Measurements from ENCODE around the gene HMGN3. TPM values are rescaled to one million over a fixed set of nuclear protein-coding genes. Genes with fewer than 3 reads are reported as not detected.
A peak's percentile ranks its signal among the peaks of the same experiment; 100 is the strongest.

HMGN3 gene
- total RNA-seq, 2 donors from 2014 or later: 25.0 to 31.5 TPM

DNA sequence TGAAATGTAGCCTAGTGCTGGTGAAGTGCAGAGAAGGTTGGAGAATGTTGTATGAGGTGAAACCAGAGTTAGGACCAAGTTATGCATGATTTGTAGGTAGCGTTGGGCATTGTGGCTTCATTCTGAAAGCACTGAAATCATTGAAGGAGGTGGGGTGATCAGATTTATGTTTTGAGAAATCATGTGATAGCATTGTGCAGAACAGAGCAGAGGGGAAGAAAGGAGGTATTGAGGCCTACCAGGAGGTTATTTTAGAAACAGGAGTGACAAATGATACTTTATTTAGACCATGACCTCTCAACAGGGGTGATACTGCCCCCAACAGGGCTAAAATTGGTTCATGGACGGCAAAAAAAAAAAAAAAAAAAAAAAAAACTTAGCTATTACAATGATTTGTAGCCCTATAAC lies 15.6 kb upstream of the HMGN3 start:
- DNase-seq (no peak), ATAC-seq (no peak)
- Mint-ChIP-seq H3K27me3 (peaks cover 10% of the 10 kb centered on the region), H3K27ac (no peak overlapping the region), H3K36me3 (ENCODE audit: low read depth) (no peaks in the 10 kb centered on the region), H3K4me3 (no peak overlapping the region), H3K4me1 (peaks cover 4% of the 10 kb centered on the region)
- H3K9me3 ChIP-seq (ENCODE audit: control insufficient read depth, low read length, poor library complexity, severe bottlenecking): no peaks in the 10 kb centered on the region

DNA sequence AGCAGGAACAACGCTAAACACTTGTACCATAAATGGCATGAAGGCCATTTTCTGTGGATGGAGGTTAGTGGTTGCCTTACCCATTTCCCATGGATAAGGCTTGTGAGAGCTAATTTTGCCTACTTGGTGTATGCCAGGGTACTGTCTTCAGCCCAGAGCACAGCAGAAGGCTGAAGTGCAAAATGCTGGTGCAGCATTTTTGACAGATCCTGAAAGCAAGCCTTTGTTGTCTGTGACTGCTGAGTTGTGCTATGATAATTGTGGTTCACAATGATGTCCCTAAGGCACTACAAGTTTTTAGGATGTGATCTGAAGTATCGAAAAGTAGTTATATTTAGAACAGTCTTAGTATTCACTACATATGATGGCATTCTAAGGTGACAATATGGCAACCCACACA lies 14.7 kb upstream of the HMGN3 start:
- ATAC-seq: no peak
- DNase-seq: no peak
- Mint-ChIP-seq H3K36me3 (ENCODE audit: low read depth) (no peaks in the 10 kb centered on the region), H3K27ac (no peak overlapping the region), H3K27me3 (peaks cover 10% of the 10 kb centered on the region), H3K4me1 (peaks cover 4% of the 10 kb centered on the region), H3K4me3 (no peak overlapping the region)
- no peaks in the 10 kb centered on the region for H3K9me3 ChIP-seq (ENCODE audit: control insufficient read depth, low read length, poor library complexity, severe bottlenecking)

DNA sequence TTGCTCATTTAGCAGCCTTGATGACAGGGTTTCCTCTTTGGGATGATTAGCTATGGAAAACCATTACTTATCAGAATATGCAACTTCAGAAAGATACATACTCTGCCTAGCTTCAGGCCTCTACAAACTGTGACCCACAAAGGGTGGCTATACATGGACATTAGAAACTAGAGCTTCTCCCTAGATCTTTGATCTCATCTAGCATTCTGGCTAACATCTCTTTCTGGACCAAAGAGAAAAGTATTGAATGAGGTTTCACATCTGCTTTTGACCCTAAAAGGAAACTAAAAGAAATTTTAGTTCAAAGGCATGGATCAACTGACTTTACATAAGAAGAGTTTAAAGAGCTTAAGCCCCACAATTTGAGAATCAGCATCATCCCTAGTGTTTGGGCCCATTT lies 12.4 kb upstream of the HMGN3 start:
- no peak for ATAC-seq
- H3K27ac Mint-ChIP-seq: no peak overlapping the region

DNA sequence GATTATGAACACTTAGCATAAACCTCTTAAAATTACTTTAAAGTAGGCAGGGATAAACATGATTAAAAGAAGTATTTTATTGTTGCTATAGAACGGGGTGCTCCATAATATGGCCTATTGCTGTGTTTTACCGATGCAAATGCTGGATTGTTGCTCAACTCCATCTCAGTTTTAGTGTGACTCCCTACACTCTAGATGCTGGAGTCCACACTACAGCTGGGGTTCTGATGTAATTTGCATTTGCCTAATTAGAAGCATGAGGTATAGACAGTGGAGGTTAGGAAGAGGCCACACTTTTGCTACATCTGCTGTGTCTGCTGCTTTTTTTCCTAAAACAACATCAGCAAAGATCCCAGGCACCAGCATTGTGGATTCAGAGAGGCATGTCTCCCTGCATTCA lies 6.7 kb upstream of the HMGN3 start:
- DNase-seq (no peak), ATAC-seq (no peak)
- H3K4me3 Mint-ChIP-seq: no peak overlapping the region
- no peaks in the 10 kb centered on the region for H3K36me3 Mint-ChIP-seq (ENCODE audit: low read depth)
- H3K9me3 ChIP-seq (ENCODE audit: control insufficient read depth, low read length, poor library complexity, severe bottlenecking): no peaks in the 10 kb centered on the region
- no peaks in the 10 kb centered on the region for H3K4me1 Mint-ChIP-seq
- peaks cover 9% of the 10 kb centered on the region for H3K27me3 Mint-ChIP-seq
- no peak overlapping the region for H3K27ac Mint-ChIP-seq

More for the DNA sequence above, 12.4 kb upstream of the HMGN3 start:
- H3K4me1 Mint-ChIP-seq: peaks cover 4% of the 10 kb centered on the region
- H3K36me3 Mint-ChIP-seq (ENCODE audit: low read depth): no peaks in the 10 kb centered on the region
- no peaks in the 10 kb centered on the region for H3K9me3 ChIP-seq (ENCODE audit: control insufficient read depth, low read length, poor library complexity, severe bottlenecking)
- H3K27me3 Mint-ChIP-seq: peaks cover 9% of the 10 kb centered on the region
- DNase-seq: no peak
- H3K4me3 Mint-ChIP-seq: no peak overlapping the region

DNA sequence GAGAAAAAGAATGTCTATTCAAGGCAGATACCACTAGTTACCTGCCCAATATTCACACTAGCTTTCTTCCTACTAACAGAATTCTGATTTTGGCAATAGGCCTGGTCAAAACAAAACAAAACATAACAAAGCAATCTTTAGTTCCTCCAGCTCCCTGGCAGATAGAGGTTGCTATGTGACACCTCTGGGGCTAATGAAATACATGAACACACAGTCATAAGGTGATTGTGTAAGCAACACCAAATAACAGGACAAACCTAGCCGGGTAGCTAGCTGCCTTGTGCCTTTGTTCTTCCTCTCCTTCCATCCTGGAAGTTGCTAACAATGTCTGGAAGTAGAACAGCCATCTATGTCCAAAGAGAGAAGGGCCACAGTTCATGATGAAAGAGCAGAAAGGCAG lies 6.0 kb upstream of the HMGN3 start:
- no peaks in the 10 kb centered on the region for H3K9me3 ChIP-seq (ENCODE audit: control insufficient read depth, low read length, poor library complexity, severe bottlenecking)
- Mint-ChIP-seq H3K27ac (no peak overlapping the region), H3K27me3 (peaks cover 9% of the 10 kb centered on the region), H3K36me3 (ENCODE audit: low read depth) (no peaks in the 10 kb centered on the region), H3K4me3 (no peak overlapping the region), H3K4me1 (no peaks in the 10 kb centered on the region)
- DNase-seq (no peak), ATAC-seq (no peak)

DNA sequence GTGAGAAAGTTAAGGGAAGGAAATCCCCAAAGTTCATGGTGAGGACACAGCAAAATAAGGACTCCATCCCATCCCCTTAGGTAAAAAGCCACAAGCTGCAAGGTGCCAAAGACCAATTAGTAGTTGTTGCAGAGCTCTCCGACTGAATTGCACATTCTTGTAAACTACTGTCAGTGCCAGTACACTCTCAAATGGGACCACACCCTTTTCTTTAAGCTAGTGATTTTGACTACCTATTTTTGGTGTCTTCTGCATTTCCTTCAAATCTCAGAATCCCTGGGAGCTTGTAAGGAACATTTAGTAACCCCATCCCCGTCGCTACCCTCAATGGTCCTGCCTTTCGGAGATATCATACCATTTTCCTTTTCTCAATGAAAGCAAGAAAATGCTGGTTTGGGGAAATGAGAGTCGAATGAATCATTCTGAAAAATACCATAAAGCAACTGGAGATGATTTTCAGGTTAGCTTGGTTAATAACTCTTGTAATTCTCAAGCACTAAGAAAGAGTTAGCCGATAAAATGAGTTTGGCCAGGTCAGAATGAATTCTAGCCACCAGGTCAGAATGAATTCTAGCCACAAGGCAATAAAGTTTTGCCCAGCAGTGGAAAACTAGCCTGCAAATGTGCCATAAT lies 5.2 kb upstream of the HMGN3 start:
- ATAC-seq: no peak

DNA sequence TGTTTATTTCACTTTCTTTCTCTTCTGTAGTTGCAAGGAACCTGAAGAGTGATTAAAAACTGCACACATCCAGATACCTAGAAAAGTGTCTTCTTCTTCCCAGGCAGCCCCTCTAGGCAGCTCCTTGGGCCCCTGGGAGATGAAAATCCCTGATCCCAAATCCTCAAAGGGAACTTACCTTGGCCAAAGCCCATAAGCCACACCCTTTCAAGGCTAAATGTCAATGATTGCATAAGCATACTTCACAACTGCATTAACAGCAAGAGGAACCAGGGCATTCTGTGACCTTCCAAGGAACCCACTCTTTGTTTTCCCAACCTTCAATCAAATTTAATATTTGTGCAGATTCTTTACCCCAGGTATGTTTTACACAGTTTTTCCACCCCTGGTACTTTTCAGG lies 4.4 kb upstream of the HMGN3 start:
- ATAC-seq: no peak
- H3K4me1 Mint-ChIP-seq: peaks cover 7% of the 10 kb centered on the region

More for the DNA sequence above, 5.2 kb upstream of the HMGN3 start:
- H3K4me1 Mint-ChIP-seq: peaks cover 3% of the 10 kb centered on the region
- H3K27me3 Mint-ChIP-seq: peaks cover 6% of the 10 kb centered on the region
- H3K9me3 ChIP-seq (ENCODE audit: control insufficient read depth, low read length, poor library complexity, severe bottlenecking): no peaks in the 10 kb centered on the region
- DNase-seq: no peak
- no peak overlapping the region for H3K27ac Mint-ChIP-seq
- no peak overlapping the region for H3K4me3 Mint-ChIP-seq
- no peaks in the 10 kb centered on the region for H3K36me3 Mint-ChIP-seq (ENCODE audit: low read depth)

DNA sequence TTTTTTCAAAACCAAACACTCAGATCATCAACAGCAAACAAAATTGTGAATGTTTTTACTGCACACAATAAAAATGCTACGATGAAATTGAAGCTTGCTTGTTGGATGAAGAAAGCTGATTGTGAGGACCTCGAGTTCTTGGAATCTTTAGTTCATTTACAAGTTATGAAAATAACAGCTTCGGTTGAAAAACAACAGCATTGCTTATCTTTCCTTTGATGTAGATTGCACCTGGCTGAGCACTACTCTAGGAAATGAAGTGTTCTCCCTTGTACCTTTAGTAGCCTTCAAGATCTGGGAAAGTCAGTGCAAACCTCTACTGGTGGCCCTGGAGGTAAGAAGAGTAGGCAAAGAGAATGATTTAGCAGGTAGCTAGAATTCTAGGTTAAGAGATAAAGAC lies 2.2 kb upstream of the HMGN3 start:
- Mint-ChIP-seq H3K36me3 (ENCODE audit: low read depth) (peaks cover 2% of the 10 kb centered on the region), H3K4me3 (no peak overlapping the region), H3K27ac (no peak overlapping the region), H3K27me3 (no peaks in the 10 kb centered on the region), H3K4me1 (peaks cover 12% of the 10 kb centered on the region)
- ATAC-seq (no peak), DNase-seq (no peak)
- no peaks in the 10 kb centered on the region for H3K9me3 ChIP-seq (ENCODE audit: control insufficient read depth, low read length, poor library complexity, severe bottlenecking)

More for the DNA sequence above, 4.4 kb upstream of the HMGN3 start:
- no peak overlapping the region for H3K27ac Mint-ChIP-seq
- no peak overlapping the region for H3K4me3 Mint-ChIP-seq
- H3K36me3 Mint-ChIP-seq (ENCODE audit: low read depth): peaks cover 2% of the 10 kb centered on the region
- peaks cover 6% of the 10 kb centered on the region for H3K27me3 Mint-ChIP-seq
- DNase-seq: no peak
- H3K9me3 ChIP-seq (ENCODE audit: control insufficient read depth, low read length, poor library complexity, severe bottlenecking): no peaks in the 10 kb centered on the region

DNA sequence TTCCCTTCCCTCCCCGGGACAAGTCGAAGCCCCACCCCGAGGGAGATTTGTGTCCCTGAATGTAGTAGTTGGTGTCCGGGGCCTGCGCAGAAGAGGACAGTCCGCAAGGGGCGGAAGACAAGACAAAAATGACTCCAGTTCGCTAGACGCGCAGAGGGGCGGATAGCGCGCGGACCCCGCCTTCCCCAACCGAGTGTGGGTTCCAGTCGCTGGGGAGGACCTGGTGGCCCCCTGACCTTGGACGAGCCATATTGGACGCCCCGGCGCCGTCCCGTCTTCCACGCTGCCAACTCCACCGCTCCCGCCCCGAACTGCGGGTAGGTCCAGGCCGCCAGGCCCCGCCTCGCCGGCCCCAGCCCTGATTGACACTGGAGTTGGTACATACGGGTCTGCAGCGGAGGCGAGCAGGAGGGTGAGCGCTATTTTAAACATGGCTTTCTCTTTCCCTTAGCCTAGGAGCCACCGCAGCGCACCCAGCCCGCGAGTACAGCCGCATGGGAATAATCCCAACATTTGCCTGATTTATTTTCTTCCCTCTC lies 802 bp downstream of the HMGN3 start:
- H3K4me3 Mint-ChIP-seq: peak overlapping the region; percentile 97
- peaks cover 15% of the 10 kb centered on the region for H3K4me1 Mint-ChIP-seq
- ATAC-seq: peak; percentile 62
- H3K27ac Mint-ChIP-seq: peak overlapping the region; percentile 94
- no peaks in the 10 kb centered on the region for H3K27me3 Mint-ChIP-seq
- no peaks in the 10 kb centered on the region for H3K9me3 ChIP-seq (ENCODE audit: control insufficient read depth, low read length, poor library complexity, severe bottlenecking)
- H3K36me3 Mint-ChIP-seq (ENCODE audit: low read depth): peaks cover 2% of the 10 kb centered on the region
- DNase-seq: peak; percentile 37 to 57 (median 54)

DNA sequence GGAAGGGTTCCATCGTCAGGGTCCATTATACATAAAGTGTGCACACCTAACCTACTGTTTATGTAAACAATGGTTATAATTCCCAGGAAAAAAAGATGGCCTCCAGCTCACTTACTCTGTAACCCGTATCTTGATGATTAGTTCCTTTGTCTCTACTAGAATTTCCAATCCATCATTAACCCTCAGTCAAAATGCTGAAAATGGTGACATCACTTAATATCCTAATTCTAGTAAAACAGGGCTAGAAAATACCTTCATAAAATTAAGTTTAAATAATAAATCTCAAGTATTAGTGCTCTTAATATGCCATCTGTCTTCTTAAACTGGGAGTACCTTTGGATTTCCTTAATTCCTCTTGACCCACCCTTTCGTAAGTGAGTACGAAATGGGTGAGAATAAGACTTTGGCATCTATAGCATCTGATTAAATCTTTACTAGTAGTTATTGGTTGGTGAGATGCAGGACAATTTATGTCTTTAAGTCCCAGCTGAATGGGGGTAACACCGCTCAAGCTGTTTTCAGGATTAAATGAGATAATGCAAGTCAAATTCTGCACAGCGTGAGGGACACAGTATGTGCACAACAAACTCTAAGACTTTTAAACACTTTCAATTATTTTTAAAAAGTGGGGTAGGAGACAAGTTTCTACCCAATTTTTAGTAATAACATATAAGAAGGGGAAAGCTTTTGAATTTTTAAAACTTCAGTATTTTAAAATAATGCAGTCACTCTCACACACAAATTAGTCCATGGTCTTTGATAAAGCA lies 1.6 kb downstream of the HMGN3 start:
- ATAC-seq: no peak
- H3K36me3 Mint-ChIP-seq (ENCODE audit: low read depth): peaks cover 2% of the 10 kb centered on the region
- H3K27ac Mint-ChIP-seq: peak overlapping the region; percentile 94
- H3K4me1 Mint-ChIP-seq: peaks cover 15% of the 10 kb centered on the region
- H3K4me3 Mint-ChIP-seq: peak overlapping the region; percentile 97
- H3K27me3 Mint-ChIP-seq: no peaks in the 10 kb centered on the region
- H3K9me3 ChIP-seq (ENCODE audit: control insufficient read depth, low read length, poor library complexity, severe bottlenecking): no peaks in the 10 kb centered on the region
- DNase-seq: no peak

DNA sequence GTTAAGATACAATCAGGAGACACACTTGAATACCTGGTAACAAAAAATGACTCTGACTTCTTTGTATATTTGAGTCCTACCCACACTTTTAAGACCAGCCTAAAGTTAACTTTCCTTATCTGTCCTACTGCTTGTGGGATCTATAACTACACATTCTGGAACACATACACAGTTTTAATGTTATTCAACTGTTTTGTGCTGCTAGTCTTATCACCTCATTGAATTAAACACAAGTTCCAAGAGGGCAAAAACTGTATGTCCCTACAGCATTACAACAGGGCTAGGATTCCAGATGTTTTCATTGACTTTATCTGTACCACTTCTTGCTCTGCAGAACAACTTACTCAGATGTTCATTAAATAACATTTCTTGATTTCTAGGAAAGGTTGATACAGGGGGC lies 2.8 kb downstream of the HMGN3 start:
- H3K9me3 ChIP-seq (ENCODE audit: control insufficient read depth, low read length, poor library complexity, severe bottlenecking): no peaks in the 10 kb centered on the region
- Mint-ChIP-seq H3K36me3 (ENCODE audit: low read depth) (peaks cover 2% of the 10 kb centered on the region), H3K27ac (no peak overlapping the region), H3K4me1 (peaks cover 20% of the 10 kb centered on the region), H3K4me3 (no peak overlapping the region), H3K27me3 (no peaks in the 10 kb centered on the region)
- no peak for DNase-seq
- ATAC-seq: no peak

DNA sequence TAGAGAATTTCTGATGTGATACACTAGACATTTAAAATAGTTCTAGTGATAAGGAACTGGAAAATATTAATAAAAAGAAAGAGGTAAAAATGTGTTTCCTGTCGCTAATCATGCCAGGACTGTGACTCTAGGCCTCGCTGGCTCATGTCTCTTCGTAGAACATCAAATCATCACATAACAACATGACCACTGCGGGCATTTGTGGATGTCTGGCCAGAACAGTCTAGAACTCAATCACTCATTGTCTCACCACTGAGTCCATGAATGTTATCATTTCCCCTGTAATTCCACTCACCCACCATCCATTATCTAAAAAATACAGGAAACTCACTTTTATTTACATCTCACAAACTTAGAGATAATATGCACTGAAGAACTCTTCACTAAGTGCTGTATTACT lies 3.4 kb downstream of the HMGN3 start:
- H3K27ac Mint-ChIP-seq: no peak overlapping the region
- H3K27me3 Mint-ChIP-seq: no peaks in the 10 kb centered on the region
- ATAC-seq (no peak), DNase-seq (no peak)
- peaks cover 20% of the 10 kb centered on the region for H3K4me1 Mint-ChIP-seq
- peaks cover 2% of the 10 kb centered on the region for H3K36me3 Mint-ChIP-seq (ENCODE audit: low read depth)
- no peak overlapping the region for H3K4me3 Mint-ChIP-seq
- no peaks in the 10 kb centered on the region for H3K9me3 ChIP-seq (ENCODE audit: control insufficient read depth, low read length, poor library complexity, severe bottlenecking)

DNA sequence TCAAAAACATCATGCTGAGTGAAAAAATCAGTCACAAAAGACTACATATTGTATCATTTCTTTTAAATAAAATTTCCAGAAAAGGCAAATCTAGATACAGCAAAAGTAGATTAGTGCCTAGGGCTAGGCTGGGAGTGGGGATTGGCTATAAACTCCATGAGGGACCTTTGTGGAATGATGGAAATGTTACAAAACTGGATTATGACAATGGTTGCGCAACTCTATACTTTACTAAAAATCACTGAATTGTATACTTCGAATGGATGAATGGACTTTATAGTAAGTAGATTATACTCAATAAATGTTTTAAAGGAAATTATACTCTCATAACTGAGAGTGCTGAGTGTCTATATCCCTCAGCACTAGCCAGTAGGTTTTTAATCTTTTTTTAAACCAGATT lies 4.3 kb downstream of the HMGN3 start:
- no peak for DNase-seq
- ATAC-seq: no peak
- H3K4me1 Mint-ChIP-seq: peaks cover 20% of the 10 kb centered on the region

More for the DNA sequence above, 4.3 kb downstream of the HMGN3 start:
- no peaks in the 10 kb centered on the region for H3K9me3 ChIP-seq (ENCODE audit: control insufficient read depth, low read length, poor library complexity, severe bottlenecking)
- peaks cover 2% of the 10 kb centered on the region for H3K36me3 Mint-ChIP-seq (ENCODE audit: low read depth)
- no peaks in the 10 kb centered on the region for H3K27me3 Mint-ChIP-seq
- H3K4me3 Mint-ChIP-seq: no peak overlapping the region
- H3K27ac Mint-ChIP-seq: no peak overlapping the region

Measured in T-helper 17 cell (primary cell).